IPS-18a (cell line): ENCODE data around the gene TESPA1.

Experiments used
- H3K27ac ChIP-seq: one replicate; pipeline ENCODE4 v1.5.1; 2013; ENCODE audit warnings: low read length
- H3K27me3 ChIP-seq: one replicate; pipeline ENCODE4 v1.6.1; 2013; ENCODE audit warnings: mild to moderate bottlenecking, low read length; ENCODE audit not compliant: control insufficient read depth, insufficient read depth
- H3K36me3 ChIP-seq: one replicate; pipeline ENCODE4 v1.6.1; 2013; ENCODE audit warnings: low read depth, low read length; ENCODE audit not compliant: control insufficient read depth
- H3K4me1 ChIP-seq: one replicate; pipeline ENCODE4 v1.6.1; 2013; ENCODE audit warnings: low read depth, low read length; ENCODE audit not compliant: control insufficient read depth
- H3K4me3 ChIP-seq: one replicate; pipeline ENCODE4 v1.5.1; 2013; ENCODE audit warnings: low read length
- H3K9ac ChIP-seq: one replicate; pipeline ENCODE4 v1.6.1; 2013; ENCODE audit warnings: mild to moderate bottlenecking, low read length, moderate library complexity
- H3K9me3 ChIP-seq: one replicate; pipeline ENCODE4 v1.6.1; 2013; ENCODE audit warnings: low read depth, low read length; ENCODE audit not compliant: control insufficient read depth

The TESPA1 gene, protein sequence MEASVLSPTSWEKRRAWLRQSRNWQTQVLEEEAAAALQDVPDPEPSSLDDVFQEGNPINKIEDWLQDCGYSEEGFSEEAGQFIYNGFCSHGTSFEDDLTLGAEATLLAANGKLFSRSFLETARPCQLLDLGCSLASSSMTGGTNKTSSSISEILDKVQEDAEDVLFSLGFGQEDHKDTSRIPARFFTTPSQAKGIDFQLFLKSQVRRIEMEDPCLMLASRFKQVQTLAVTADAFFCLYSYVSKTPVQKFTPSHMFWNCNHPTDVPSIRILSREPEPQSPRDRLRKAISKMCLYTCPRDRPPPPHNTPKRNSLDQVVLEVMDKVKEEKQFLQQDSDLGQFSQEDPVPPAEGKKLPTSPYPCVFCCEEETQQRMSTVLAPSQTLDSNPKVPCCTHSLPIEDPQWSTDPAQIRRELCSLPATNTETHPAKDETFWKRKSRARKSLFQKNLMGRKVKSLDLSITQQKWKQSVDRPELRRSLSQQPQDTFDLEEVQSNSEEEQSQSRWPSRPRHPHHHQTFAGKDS

DNA sequence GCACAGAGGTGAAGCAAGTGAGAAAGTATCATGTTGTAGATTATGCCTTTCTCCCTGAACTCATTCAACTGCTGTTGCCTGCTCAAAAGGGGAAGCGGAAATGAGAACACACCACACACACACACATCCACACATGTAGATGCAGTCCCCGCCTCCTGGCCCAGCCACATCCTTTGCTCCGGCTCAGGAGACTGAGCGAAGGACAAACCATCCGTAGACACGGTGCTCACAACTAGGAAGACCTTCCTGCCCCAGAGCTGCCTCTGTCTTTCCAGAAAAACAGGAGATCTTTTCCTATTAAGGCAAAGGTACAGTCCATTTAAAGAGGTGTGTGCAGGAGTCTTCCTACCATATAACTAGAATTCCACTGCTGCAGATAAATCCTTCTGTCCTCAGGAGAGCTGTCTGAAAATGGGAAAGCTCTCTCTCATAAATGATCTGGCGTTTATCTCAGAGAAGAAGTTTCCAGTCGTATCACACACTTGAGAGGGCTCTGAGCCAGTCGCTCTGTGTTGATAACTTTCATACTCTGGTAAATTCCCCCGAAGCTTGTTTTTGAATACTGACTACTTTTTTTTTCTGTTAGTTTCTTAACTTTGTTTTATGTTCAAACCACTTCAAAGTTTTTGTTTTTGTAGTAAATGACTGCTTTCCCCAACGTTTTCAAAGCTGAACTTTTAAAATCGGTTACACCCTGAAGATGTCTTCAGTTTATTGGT lies at the start of gene TESPA1:
TSS of gene TESPA1 (minus strand) at position 105 of the 719 bp plus-strand sequence. CDS start 10,200 bp downstream, outside the sequence.
- Histone ChIP-seq H3K27ac (no peak within 1 kb of the TSS), H3K9ac (no peak within 1 kb of the TSS), H3K36me3 (no peaks in the 10 kb centered on the region), H3K9me3 (no peaks in the 10 kb centered on the region), H3K27me3 (no peaks in the 10 kb centered on the region), H3K4me3 (no peak within 1 kb of the TSS), H3K4me1 (no peaks in the 10 kb centered on the region)

DNA sequence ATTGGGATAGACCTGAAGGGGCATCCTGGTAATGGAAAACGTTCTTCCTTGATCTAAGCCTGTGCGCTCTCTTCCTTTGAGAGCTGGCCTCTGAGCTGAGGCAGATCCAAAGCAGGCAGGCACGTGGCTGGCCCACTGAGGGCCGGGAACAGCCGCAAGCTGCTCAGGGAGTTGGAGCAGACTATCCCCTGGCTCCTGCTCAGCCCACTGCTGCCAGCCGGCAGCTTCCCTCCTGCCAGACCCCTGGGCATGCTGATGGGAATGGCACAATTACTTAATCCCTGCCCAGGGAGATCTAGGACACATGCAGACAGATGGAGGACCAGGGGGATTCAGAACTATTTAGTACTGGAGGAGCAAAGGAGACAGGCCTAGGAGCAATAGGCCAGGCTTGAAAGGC lies 49.7 kb upstream of the TESPA1 start:
- Histone ChIP-seq H3K4me1 (no peaks in the 10 kb centered on the region), H3K36me3 (no peaks in the 10 kb centered on the region), H3K9ac (no peak overlapping the region), H3K27ac (no peak overlapping the region), H3K27me3 (no peaks in the 10 kb centered on the region), H3K4me3 (no peak overlapping the region), H3K9me3 (no peaks in the 10 kb centered on the region)

DNA sequence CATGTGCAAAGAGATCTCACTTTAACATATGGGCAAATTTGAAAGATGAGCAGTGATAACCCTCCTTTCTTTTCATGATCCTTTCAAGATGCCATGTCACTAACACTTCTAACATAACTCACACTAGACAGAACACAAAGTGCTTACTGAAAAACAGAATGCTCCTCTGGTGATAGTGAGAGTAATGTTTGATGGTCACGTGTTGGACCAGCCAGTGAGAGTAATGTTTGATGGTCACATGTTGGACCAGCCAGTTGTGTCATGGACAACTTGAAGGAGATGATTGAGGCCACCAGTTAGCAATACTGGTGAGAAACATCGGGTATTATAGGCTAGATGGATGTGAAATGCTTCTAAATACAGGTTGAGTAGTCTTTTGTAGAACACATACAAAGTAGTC lies 40.9 kb upstream of the TESPA1 start:
- no peak overlapping the region for H3K9ac ChIP-seq
- no peaks in the 10 kb centered on the region for H3K4me1 ChIP-seq
- H3K27ac ChIP-seq, result no peak overlapping the region
- H3K9me3 ChIP-seq, result no peaks in the 10 kb centered on the region
- H3K4me3 ChIP-seq, result no peak overlapping the region
- H3K36me3 ChIP-seq, result no peaks in the 10 kb centered on the region
- peaks cover 13% of the 10 kb centered on the region for H3K27me3 ChIP-seq

DNA sequence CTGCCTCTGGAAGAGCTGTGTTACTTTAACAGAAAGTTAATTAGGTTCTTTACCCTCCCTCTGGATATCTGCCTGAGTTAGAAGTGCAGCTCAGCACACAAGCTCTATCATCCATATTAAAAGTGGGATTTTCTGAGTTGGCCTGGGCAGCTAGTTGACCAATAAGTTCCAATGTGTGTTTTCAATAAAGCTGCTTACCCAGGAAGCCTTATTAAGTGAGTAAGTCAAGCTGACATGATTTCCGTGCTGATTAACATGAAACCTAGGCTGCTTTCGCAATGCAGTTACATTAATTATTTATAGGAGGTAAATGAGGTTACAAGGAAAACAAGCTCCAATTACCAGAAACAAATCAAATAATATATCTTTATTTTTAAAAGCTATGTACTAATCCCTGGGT lies 40.0 kb upstream of the TESPA1 start:
- no peaks in the 10 kb centered on the region for H3K36me3 ChIP-seq
- no peak overlapping the region for H3K4me3 ChIP-seq
- H3K9ac ChIP-seq, result no peak overlapping the region
- H3K4me1 ChIP-seq, result peaks cover under 1% of the 10 kb centered on the region
- H3K27me3 ChIP-seq, result peaks cover 14% of the 10 kb centered on the region
- H3K9me3 ChIP-seq, result no peaks in the 10 kb centered on the region
- H3K27ac ChIP-seq, result no peak overlapping the region

DNA sequence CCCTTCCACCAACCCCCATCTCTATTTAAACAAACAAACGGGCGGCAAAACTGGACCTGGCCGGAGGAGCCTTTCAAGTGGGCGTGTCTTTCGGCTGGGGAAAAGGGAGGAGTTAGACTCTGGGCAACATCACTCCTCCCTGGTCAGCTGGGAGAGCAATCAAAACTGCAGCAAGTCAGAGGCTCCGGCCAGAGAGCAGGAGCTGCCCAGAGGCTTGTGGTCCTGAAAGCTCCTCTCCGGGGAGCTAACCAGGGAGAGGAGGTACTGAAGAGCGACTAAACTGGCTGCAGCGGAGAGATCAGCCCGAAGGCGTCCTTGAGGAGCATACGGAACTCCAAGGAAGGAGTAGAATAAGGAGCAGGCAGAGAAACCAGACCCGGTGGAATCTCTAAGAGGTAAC lies 35.2 kb upstream of the TESPA1 start, which contains the start of gene NEUROD4:
TSS of gene NEUROD4 (plus strand) at position 191 of the 400 bp plus-strand sequence. CDS start 6,466 bp downstream, outside the sequence.
- Histone ChIP-seq H3K36me3 (no peaks in the 10 kb centered on the region), H3K9ac (no peak within 1 kb of the TSS), H3K27me3 (peaks cover 14% of the 10 kb centered on the region), H3K27ac (no peak within 1 kb of the TSS), H3K4me3 (peak within 1 kb of the TSS; percentile 39), H3K9me3 (no peaks in the 10 kb centered on the region), H3K4me1 (peaks cover 9% of the 10 kb centered on the region)

DNA sequence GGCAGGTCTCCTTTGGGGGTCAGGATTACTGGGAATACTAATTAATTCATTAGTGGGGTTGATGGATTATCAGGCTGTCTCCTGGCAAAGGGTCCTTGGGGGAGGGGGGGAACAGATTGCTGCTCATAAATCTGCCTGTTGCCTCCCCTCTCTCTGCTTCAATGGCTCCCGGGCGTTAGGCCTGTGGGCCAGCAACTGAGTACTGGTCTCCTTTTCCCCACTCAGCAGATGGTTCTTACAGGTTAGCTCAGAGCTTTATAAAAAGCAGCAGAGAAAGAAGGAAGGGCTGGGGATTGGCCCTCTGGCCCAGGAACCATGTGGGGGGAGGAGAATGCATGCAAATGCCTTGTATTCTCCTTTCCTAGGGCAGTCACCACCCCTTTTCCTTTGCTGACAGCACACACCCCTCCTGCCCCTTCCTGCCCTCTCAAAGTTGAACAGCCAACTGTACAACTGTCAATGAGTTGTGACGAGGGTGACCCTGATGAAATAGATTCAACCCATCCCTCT lies 32.9 kb upstream of the TESPA1 start:
- no peak overlapping the region for H3K4me3 ChIP-seq
- H3K9me3 ChIP-seq, result no peaks in the 10 kb centered on the region
- no peak overlapping the region for H3K27ac ChIP-seq

DNA sequence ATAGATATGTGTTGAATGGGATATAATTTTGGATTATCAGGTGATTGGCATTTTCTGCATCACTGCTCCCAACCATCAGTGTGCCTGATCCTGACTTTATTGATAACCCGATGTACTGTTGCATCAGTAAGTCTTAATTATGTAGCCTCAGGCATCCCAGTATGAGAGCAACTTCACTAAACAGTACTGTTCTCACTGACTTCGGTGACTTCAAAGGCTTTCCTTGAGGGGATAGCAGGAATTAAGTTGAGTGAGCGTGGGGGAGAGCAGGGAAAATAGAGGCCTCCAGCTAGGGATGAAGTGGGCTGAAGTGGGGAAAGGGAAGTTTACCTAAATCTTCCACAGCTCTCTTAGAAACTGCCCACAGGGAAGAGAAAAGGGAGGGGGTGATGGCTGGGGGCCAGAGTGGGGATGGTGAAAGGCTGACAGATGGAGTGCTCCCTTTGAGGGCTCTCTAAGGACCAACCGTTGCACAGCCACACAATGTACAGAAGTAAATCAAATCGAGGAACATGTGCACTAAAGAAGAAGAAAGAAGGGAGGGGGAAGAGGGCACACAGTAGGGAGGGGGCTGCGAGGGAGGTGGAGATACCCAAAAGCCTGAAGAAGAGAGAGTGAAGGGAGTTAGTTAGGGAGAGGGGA lies 24.5 kb upstream of the TESPA1 start:
- H3K9me3 ChIP-seq, result no peaks in the 10 kb centered on the region
- no peak overlapping the region for H3K9ac ChIP-seq
- H3K27me3 ChIP-seq, result no peaks in the 10 kb centered on the region
- no peaks in the 10 kb centered on the region for H3K36me3 ChIP-seq
- H3K27ac ChIP-seq, result no peak overlapping the region
- H3K4me3 ChIP-seq, result no peak overlapping the region
- peaks cover 7% of the 10 kb centered on the region for H3K4me1 ChIP-seq

More for the DNA sequence above, 32.9 kb upstream of the TESPA1 start:
- Histone ChIP-seq H3K9ac (no peak overlapping the region), H3K4me1 (peaks cover 9% of the 10 kb centered on the region), H3K27me3 (peaks cover 12% of the 10 kb centered on the region), H3K36me3 (no peaks in the 10 kb centered on the region)

DNA sequence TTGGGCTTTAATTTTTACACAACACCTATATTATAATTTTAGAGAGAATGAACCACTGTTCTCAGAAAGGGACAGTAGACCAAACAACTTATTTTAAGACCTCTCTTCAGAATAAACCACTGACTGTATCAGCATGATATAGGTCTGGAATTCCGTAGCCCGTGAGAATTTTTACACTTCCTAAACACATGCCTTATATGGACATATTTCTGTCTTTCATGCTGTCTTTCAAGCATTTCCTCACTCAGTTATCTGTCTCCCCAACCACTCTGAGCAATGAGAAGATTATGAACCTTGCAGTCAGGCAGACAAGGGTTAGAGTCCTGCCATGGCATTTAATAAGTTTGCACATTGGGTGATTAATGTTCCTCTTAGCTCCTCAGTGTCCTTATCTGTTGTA lies 17.8 kb upstream of the TESPA1 start:
- peaks cover 13% of the 10 kb centered on the region for H3K4me1 ChIP-seq
- no peaks in the 10 kb centered on the region for H3K27me3 ChIP-seq
- H3K4me3 ChIP-seq, result no peak overlapping the region
- H3K9me3 ChIP-seq, result no peaks in the 10 kb centered on the region
- no peaks in the 10 kb centered on the region for H3K36me3 ChIP-seq
- H3K27ac ChIP-seq, result no peak overlapping the region
- H3K9ac ChIP-seq, result no peak overlapping the region

DNA sequence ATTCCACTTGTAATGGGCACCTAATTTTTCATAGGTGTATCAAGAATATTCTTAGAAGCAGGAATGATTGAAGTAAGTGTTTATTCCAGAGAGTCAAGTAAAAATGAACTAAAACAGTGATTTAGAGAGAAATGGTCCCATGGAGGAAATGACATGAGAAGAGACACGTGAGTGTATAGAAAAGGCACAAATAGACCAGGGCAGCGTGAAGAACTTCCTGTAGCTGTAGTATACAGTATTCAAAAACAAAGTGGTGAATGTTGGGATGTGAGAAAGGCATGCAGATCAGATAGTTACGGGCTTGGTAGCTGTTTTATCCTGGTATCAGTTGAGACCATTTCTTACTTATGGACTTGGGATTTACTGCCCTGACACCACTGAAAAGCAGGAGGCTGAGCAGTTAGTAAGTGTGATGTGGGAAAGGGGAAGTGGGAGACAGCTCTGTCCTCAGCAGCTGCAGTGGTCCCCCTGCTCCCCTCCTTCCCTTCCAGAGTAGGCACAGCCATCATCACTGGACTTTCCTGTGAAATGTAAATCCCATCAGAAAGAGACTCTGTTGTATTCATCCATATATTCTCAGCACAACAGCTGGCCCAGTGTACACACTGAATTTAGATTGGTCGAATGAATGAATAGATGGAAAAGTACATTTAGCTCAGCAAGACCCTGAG lies 16.8 kb upstream of the TESPA1 start:
- no peaks in the 10 kb centered on the region for H3K27me3 ChIP-seq
- H3K9me3 ChIP-seq, result no peaks in the 10 kb centered on the region
- H3K27ac ChIP-seq, result no peak overlapping the region
- no peak overlapping the region for H3K9ac ChIP-seq
- H3K4me1 ChIP-seq, result peaks cover 21% of the 10 kb centered on the region
- no peak overlapping the region for H3K4me3 ChIP-seq
- no peaks in the 10 kb centered on the region for H3K36me3 ChIP-seq

DNA sequence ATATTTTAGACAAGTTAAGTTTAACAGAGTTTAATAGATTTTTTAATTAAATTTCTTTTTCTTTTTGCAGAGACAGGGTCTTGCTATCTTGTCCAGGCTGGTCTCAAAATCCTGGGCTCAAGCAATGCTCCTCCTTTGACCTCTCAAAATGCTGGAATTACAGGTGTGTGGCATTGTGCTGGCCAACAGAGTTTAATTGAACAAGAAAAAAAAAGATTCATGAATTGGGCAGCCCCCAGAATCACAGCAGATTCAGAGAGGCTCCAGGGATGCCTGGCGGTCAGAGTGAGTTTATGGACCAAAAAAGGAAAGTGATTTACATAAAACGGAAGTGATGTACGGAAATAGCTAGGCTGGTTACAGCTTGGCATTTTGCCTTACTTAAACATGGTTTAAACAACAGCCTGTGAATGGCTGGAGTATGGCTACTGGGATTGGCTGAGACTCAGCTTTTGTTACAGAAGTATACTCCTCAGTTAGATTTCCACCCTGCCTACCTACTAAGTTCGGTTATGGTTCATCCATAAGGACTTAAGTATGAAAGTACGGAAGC lies 14.5 kb upstream of the TESPA1 start:
- Histone ChIP-seq H3K4me1 (peaks cover 21% of the 10 kb centered on the region), H3K27me3 (no peaks in the 10 kb centered on the region), H3K4me3 (no peak overlapping the region), H3K9ac (no peak overlapping the region), H3K27ac (no peak overlapping the region), H3K36me3 (no peaks in the 10 kb centered on the region), H3K9me3 (no peaks in the 10 kb centered on the region)
